Panc1 (cell line): ENCODE measurements around the gene KLHL35.

Source experiments
- POLR2AphosphoS5 ChIP-seq: IDR thresholded peaks from 2 replicates; pipeline ENCODE4 v1.6.1; 2012; ENCODE audit warnings: mild to moderate bottlenecking, low read depth, low read length, moderate library complexity
- TF ChIP-seq, protein P1 (sequence below): fragments of 450-650 bp; IDR thresholded peaks from 2 replicates; pipeline ENCODE4 v1.5.1; 2017; ENCODE audit warnings: mild to moderate bottlenecking

DNA sequence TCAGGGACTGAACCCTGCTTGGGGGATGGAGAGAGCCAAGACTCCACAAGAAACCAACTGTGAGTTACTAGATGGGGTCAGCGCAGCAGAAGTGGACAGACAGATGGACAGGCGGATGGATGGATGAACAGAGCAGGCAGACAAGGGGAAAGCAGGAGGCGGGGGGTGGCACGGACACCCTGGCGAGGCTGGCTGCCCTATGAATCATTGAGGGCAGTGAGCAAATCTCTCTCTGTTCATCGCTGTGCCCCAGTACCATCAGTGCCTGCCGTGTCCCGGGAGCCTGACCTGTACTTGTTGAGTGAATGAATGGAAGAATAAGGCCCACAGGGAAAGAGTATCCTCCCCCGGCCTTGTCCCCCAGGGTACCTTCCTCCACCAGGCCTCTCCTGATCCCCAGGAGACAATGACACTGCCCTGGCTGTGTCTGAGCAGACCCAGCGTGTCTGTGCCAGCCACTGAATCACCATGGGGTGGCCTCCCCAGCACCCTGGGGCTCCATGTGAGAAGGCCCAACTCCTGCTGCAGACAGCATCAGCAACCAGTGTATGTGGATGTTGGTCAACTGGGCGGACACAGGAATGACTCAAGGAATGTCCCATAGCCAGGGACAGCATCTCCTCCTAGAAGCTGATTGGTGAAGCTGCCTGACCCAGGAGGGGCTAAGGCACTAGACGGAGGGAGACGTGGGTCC lies 5.1 kb upstream of the KLHL35 start:
- TF ChIP-seq, protein P1, sequence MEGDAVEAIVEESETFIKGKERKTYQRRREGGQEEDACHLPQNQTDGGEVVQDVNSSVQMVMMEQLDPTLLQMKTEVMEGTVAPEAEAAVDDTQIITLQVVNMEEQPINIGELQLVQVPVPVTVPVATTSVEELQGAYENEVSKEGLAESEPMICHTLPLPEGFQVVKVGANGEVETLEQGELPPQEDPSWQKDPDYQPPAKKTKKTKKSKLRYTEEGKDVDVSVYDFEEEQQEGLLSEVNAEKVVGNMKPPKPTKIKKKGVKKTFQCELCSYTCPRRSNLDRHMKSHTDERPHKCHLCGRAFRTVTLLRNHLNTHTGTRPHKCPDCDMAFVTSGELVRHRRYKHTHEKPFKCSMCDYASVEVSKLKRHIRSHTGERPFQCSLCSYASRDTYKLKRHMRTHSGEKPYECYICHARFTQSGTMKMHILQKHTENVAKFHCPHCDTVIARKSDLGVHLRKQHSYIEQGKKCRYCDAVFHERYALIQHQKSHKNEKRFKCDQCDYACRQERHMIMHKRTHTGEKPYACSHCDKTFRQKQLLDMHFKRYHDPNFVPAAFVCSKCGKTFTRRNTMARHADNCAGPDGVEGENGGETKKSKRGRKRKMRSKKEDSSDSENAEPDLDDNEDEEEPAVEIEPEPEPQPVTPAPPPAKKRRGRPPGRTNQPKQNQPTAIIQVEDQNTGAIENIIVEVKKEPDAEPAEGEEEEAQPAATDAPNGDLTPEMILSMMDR = no peak
- TF ChIP-seq POLR2AphosphoS5 = no peak
